AG04449 (cell line): ENCODE results near the gene NPAS3.

Experiments
- CTCF ChIA-PET: fragments of 350-600 bp; formaldehyde crosslinking; extraction: SDS; loops from one replicate; lab custom pipeline; 2021; ENCODE audit warnings: antibody characterized with exemption; lab: Yijun Ruan, JAX
- POLR2A ChIA-PET: fragments of 400-600, 350-600 bp; formaldehyde crosslinking; extraction: SDS; loops from one replicate; lab custom pipeline; 2020; ENCODE audit warnings: antibody characterized with exemption, inconsistent platforms; lab: Yijun Ruan, JAX
- DNase-seq: peaks from one replicate; pipeline ENCODE4 v3.0.0-alpha.2; 2010; ENCODE audit warnings: low read depth, low spot score
- H3K4me3 ChIP-seq: 2 replicates; pipeline ENCODE4 v1.5.1; 2011; ENCODE audit warnings: low read depth, mild to moderate bottlenecking, control low read depth, low read length
- TF ChIP-seq, protein P1 (sequence below): IDR thresholded peaks from one replicate; pipeline ENCODE4 v1.5.1; 2011; ENCODE audit warnings: mild to moderate bottlenecking, moderate library complexity, low read length, control low read depth, inconsistent platforms; ENCODE audit not compliant: insufficient read depth; ENCODE audit errors: missing control alignments

Gene NPAS3

DNA sequence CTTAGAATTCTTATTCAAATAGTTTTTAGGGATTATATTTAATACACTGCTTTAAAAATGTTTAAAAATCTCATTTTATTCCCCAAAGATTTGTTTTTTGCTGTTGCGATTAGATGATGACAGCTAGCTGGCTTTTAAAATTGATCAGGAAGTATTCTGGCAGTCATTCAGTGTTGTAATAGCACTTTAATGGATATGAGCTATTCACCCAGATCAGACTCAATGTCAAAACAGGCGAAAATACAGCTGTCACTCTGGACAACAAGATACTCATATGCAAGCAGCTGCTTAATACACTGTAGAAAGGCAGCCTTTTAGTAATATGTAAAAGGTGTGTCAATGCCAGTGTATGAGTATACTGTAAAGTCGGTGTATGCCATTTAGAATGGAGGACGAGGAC lies 91.7 kb downstream of the NPAS3 start:
- no peak for DNase-seq
- POLR2A ChIA-PET, result no interaction called here
- CTCF ChIA-PET, result no interaction called here
- TF ChIP-seq, protein P1, sequence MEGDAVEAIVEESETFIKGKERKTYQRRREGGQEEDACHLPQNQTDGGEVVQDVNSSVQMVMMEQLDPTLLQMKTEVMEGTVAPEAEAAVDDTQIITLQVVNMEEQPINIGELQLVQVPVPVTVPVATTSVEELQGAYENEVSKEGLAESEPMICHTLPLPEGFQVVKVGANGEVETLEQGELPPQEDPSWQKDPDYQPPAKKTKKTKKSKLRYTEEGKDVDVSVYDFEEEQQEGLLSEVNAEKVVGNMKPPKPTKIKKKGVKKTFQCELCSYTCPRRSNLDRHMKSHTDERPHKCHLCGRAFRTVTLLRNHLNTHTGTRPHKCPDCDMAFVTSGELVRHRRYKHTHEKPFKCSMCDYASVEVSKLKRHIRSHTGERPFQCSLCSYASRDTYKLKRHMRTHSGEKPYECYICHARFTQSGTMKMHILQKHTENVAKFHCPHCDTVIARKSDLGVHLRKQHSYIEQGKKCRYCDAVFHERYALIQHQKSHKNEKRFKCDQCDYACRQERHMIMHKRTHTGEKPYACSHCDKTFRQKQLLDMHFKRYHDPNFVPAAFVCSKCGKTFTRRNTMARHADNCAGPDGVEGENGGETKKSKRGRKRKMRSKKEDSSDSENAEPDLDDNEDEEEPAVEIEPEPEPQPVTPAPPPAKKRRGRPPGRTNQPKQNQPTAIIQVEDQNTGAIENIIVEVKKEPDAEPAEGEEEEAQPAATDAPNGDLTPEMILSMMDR, result no peak
- no peak overlapping the region for H3K4me3 ChIP-seq

DNA sequence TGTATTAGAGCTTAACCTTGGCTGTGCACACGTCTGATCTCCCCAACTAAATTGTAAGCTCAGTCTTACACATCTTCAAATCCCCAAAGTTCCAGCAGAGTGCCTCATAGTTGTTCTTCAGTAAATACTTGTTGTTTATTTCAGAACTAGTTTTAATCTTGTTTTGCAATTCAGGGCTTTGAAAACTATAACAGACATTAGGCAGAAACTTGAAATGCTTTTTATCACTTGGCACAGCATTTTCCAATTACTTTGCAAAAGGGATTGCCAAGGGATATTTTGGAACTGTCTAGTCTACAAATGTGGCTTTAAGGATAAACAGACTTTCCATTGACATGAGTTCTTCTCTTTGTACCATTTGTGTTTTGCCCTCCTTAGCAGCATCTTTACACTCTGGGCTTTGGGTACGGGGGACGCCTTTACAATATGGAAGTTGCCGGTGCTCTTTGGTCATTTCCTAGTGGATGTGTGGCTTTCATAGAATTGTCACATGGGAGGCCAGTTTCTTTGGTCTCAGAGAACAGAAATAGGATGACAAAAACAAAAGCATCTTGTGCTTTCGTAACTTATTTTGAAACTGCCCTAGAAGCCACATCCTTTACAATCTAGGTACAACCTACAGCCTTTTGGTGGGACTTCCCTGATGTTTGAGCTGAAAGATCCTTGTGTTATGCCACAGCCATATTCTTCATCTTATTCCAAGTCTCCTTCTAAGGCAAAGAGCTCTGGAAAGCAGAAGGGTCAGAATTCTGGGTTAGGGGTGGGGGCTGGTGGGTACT lies 96.9 kb downstream of the NPAS3 start:
- DNase-seq, result no peak
- TF ChIP-seq, protein P1, result no peak
- H3K4me3 ChIP-seq, result no peak overlapping the region
- ChIA-PET CTCF (interaction anchor here (0.9 kb wide), 1 partner anchor 9 kb away, joined by 3 read pairs; no protein-coding TSS in a partner anchor), POLR2A (no interaction called here)

DNA sequence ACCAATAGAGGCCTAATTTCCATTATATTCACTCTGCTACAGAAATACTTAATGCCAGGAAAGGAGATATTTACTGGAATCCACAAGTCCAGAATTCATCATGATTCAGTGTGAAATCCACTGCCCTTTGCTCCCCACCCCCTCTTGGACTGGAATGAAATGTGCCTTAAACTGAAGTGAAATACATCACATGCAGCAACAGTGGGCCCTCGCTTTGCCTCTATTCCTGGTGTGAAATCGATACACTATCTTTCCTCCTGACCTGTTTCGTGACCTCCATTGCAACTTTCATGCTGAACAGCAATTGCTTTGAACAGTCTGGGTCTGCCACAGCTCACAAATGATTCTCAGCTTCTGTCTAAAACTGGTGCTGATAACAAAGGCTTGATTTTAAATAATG lies 100.6 kb downstream of the NPAS3 start:
- ChIA-PET POLR2A (no interaction called here), CTCF (no interaction called here)
- DNase-seq, result no peak
- TF ChIP-seq, protein P1, result no peak
- no peak overlapping the region for H3K4me3 ChIP-seq

DNA sequence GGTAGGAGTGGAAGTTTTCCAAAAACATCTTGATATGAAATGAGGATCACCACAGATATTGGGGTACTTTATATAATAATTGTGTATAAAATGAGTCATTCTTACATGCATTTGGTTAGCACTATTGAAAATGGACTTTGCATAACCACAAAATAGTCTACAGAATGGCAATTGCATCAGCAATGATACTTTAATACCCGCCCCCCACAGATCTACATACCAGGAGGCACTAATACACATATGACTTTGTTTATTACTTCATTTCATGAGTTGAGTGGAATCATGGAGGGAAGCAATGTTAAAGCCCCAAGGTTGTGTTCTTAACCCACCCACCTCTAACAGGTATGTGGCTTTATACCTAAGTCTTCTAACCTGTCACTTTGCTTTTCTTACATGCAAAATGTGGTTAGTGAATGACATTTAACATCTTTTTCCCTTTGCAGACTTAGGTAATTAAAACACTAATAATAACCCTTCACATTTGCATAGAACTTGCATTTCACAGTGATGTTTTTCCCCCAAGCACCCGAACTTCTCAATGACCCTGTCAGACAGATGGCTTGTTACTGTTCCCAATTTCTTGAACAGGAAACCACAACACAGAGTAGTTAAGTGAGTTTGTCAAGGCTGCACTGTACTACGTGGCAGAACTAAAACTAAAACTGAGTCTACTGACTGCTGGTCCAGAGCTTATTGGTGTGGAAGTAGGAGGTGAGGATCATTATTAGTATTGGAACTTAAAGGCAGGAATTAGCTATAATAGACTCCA lies 101.9 kb downstream of the NPAS3 start:
- TF ChIP-seq, protein P1, result no peak
- DNase-seq, result no peak
- ChIA-PET POLR2A (no interaction called here), CTCF (interaction anchor here (1.1 kb wide), 1 partner anchor 46 kb away, joined by 3 read pairs; no protein-coding TSS in a partner anchor)
- H3K4me3 ChIP-seq, result no peak overlapping the region

DNA sequence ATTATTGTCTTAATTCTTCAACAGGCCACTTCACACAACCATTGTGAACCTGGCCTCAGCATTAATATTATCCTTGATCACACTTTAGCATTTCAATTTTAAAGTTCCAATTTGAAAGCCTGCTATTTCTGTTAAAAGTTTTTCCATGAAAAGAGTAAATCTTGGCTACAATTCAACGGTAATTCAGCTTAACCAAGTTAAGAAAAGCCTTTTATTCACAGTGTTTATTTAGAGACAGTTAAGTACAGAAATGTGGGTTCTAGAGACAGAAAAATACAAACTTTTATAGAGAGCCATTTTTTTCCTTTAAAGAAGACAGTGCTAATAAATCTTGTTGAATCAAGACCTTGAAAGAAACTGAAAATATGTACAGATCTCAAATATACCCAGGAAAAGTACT lies 103.9 kb downstream of the NPAS3 start:
- POLR2A ChIA-PET, result no interaction called here
- H3K4me3 ChIP-seq, result no peak overlapping the region
- DNase-seq, result no peak
- CTCF ChIA-PET, result no interaction called here
- TF ChIP-seq, protein P1, result no peak

DNA sequence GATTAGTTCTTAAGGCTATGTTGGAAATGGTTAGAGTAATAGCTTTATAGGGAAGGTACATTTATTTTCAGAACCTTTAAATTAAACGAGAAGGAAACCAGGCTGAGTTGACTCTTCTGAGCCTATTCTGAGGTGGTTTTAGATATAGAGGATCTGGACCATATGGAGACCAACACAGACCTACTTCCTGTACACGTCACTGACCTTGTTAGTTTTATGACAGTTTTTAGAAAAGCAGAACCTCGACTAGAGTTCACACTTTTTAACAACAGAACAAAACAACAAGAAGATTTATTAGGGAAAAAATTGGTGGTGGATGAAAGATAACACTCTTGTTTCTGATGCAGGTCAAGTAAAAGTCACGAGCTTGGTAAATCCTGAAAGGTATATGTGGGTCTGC lies 107.1 kb downstream of the NPAS3 start:
- no peak for DNase-seq
- POLR2A ChIA-PET, result no interaction called here
- CTCF ChIA-PET, result no interaction called here
- H3K4me3 ChIP-seq, result no peak overlapping the region
- TF ChIP-seq, protein P1, result no peak
